OCI-LY1 (cell line): ENCODE results near the gene TEX26.

Experiments used
- EZH2 ChIP-seq: fragments of 200-600 bp; sonication (generic), shearing (Covaris generic); IDR thresholded peaks from 2 replicates; pipeline ENCODE4 v1.8.0; 2017; ENCODE audit warnings: borderline replicate concordance, mixed run types, mild to moderate bottlenecking, antibody characterized with exemption, low read length, moderate library complexity, mixed read lengths
- TF ChIP-seq, protein P1 (sequence below): fragments of 200-600 bp; sonication (generic), shearing (Covaris generic); IDR thresholded peaks from 2 replicates; pipeline ENCODE4 v1.5.1; 2017; ENCODE audit warnings: mild to moderate bottlenecking, antibody characterized with exemption, low read length, moderate library complexity, mixed read lengths

DNA sequence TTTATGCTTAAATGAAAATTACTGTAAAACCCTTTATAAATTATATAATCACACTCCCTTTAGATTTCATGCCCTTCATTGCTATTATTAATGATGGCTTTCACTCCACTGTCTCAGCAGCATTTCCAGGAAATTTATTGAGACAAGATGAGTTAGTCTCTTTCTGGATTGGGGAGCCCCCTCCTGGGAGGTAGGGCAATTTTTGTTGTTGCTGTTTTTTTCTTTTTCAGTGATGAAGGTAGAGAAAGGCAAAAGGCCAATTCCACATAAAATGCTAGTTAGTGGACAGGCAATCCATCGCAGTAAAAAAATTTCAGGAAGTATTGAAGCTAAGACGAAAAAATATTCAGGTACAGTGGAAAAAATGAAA, 80.2 kb downstream of the TEX26 start:
- TF ChIP-seq, protein P1, sequence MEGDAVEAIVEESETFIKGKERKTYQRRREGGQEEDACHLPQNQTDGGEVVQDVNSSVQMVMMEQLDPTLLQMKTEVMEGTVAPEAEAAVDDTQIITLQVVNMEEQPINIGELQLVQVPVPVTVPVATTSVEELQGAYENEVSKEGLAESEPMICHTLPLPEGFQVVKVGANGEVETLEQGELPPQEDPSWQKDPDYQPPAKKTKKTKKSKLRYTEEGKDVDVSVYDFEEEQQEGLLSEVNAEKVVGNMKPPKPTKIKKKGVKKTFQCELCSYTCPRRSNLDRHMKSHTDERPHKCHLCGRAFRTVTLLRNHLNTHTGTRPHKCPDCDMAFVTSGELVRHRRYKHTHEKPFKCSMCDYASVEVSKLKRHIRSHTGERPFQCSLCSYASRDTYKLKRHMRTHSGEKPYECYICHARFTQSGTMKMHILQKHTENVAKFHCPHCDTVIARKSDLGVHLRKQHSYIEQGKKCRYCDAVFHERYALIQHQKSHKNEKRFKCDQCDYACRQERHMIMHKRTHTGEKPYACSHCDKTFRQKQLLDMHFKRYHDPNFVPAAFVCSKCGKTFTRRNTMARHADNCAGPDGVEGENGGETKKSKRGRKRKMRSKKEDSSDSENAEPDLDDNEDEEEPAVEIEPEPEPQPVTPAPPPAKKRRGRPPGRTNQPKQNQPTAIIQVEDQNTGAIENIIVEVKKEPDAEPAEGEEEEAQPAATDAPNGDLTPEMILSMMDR, result no peak
- no peak for TF ChIP-seq EZH2
